ENCODE measurements around the gene MYO18B. TPM values are rescaled to one million over a fixed set of nuclear protein-coding genes. Genes with fewer than 3 reads are reported as not detected.

MYO18B gene
- total RNA-seq, 2 donors from 2014 or later, result 0.12 to 0.65 TPM

GRCh38 chr22:25888399-25889054 lies 146.5 kb downstream of the MYO18B start:
- ATAC-seq (no peak), DNase-seq (no peak)
- H3K9me3 ChIP-seq (ENCODE audit: control insufficient read depth, low read length, poor library complexity, severe bottlenecking), result no peaks in the 10 kb centered on the region
- Mint-ChIP-seq H3K36me3 (ENCODE audit: low read depth) (no peaks in the 10 kb centered on the region), H3K4me1 (no peaks in the 10 kb centered on the region), H3K27me3 (peaks cover 19% of the 10 kb centered on the region), H3K4me3 (no peak overlapping the region), H3K27ac (no peak overlapping the region)

- H3K27ac Mint-ChIP-seq, result no peak overlapping the region
- DNase-seq (no peak), ATAC-seq (no peak)
- H3K36me3 Mint-ChIP-seq (ENCODE audit: low read depth), result no peaks in the 10 kb centered on the region
- H3K4me3 Mint-ChIP-seq, result no peak overlapping the region
- H3K9me3 ChIP-seq (ENCODE audit: control insufficient read depth, low read length, poor library complexity, severe bottlenecking), result no peaks in the 10 kb centered on the region
- no peaks in the 10 kb centered on the region for H3K4me1 Mint-ChIP-seq
- H3K27me3 Mint-ChIP-seq, result peaks cover 19% of the 10 kb centered on the region
Observed at GRCh38 chr22:25890651-25891050, 148.7 kb downstream of the MYO18B start.

- ATAC-seq (no peak), DNase-seq (no peak)
- H3K9me3 ChIP-seq (ENCODE audit: control insufficient read depth, low read length, poor library complexity, severe bottlenecking), result no peaks in the 10 kb centered on the region
- Mint-ChIP-seq H3K27me3 (peaks cover 19% of the 10 kb centered on the region), H3K4me1 (no peaks in the 10 kb centered on the region), H3K36me3 (ENCODE audit: low read depth) (no peaks in the 10 kb centered on the region), H3K4me3 (no peak overlapping the region), H3K27ac (no peak overlapping the region)
Observed at GRCh38 chr22:25892678-25893077, 150.7 kb downstream of the MYO18B start.

- DNase-seq (no peak), ATAC-seq (no peak)
- Mint-ChIP-seq H3K4me3 (no peak overlapping the region), H3K27ac (no peak overlapping the region), H3K4me1 (no peaks in the 10 kb centered on the region), H3K36me3 (ENCODE audit: low read depth) (no peaks in the 10 kb centered on the region), H3K27me3 (peaks cover 5% of the 10 kb centered on the region)
- no peaks in the 10 kb centered on the region for H3K9me3 ChIP-seq (ENCODE audit: control insufficient read depth, low read length, poor library complexity, severe bottlenecking)
Observed at GRCh38 chr22:25895678-25896077, 153.7 kb downstream of the MYO18B start.

GRCh38 chr22:25896098-25896497 lies 154.1 kb downstream of the MYO18B start:
- peaks cover 1% of the 10 kb centered on the region for H3K27me3 Mint-ChIP-seq
- no peaks in the 10 kb centered on the region for H3K4me1 Mint-ChIP-seq
- H3K9me3 ChIP-seq (ENCODE audit: control insufficient read depth, low read length, poor library complexity, severe bottlenecking), result no peaks in the 10 kb centered on the region
- no peak overlapping the region for H3K4me3 Mint-ChIP-seq
- ATAC-seq, result no peak
- H3K36me3 Mint-ChIP-seq (ENCODE audit: low read depth), result no peaks in the 10 kb centered on the region
- DNase-seq, result no peak
- H3K27ac Mint-ChIP-seq, result no peak overlapping the region

- no peak overlapping the region for H3K4me3 Mint-ChIP-seq
- H3K27ac Mint-ChIP-seq, result no peak overlapping the region
- no peaks in the 10 kb centered on the region for H3K4me1 Mint-ChIP-seq
- no peak for ATAC-seq
- DNase-seq, result no peak
- H3K9me3 ChIP-seq (ENCODE audit: control insufficient read depth, low read length, poor library complexity, severe bottlenecking), result no peaks in the 10 kb centered on the region
- no peaks in the 10 kb centered on the region for H3K36me3 Mint-ChIP-seq (ENCODE audit: low read depth)
- H3K27me3 Mint-ChIP-seq, result no peaks in the 10 kb centered on the region
Observed at GRCh38 chr22:25896592-25896991, 154.6 kb downstream of the MYO18B start.

- DNase-seq, result no peak
- Mint-ChIP-seq H3K36me3 (ENCODE audit: low read depth) (peaks cover 2% of the 10 kb centered on the region), H3K27me3 (peaks cover 13% of the 10 kb centered on the region), H3K4me1 (peaks cover 3% of the 10 kb centered on the region), H3K4me3 (no peak overlapping the region), H3K27ac (no peak overlapping the region)
- H3K9me3 ChIP-seq (ENCODE audit: control insufficient read depth, low read length, poor library complexity, severe bottlenecking), result no peaks in the 10 kb centered on the region
- no peak for ATAC-seq
Observed at GRCh38 chr22:25898707-25899365, 156.8 kb downstream of the MYO18B start.

- peaks cover 3% of the 10 kb centered on the region for H3K4me1 Mint-ChIP-seq
- no peaks in the 10 kb centered on the region for H3K9me3 ChIP-seq (ENCODE audit: control insufficient read depth, low read length, poor library complexity, severe bottlenecking)
- H3K4me3 Mint-ChIP-seq, result no peak overlapping the region
- peaks cover 13% of the 10 kb centered on the region for H3K27me3 Mint-ChIP-seq
- DNase-seq (no peak), ATAC-seq (no peak)
- H3K27ac Mint-ChIP-seq, result no peak overlapping the region
- peaks cover 2% of the 10 kb centered on the region for H3K36me3 Mint-ChIP-seq (ENCODE audit: low read depth)
Observed at GRCh38 chr22:25899566-25899965, 157.6 kb downstream of the MYO18B start.

GRCh38 chr22:25900390-25900789 lies 158.4 kb downstream of the MYO18B start:
- Mint-ChIP-seq H3K4me3 (no peak overlapping the region), H3K36me3 (ENCODE audit: low read depth) (peaks cover 2% of the 10 kb centered on the region), H3K4me1 (peaks cover 3% of the 10 kb centered on the region), H3K27ac (no peak overlapping the region), H3K27me3 (peaks cover 13% of the 10 kb centered on the region)
- DNase-seq, result no peak
- no peaks in the 10 kb centered on the region for H3K9me3 ChIP-seq (ENCODE audit: control insufficient read depth, low read length, poor library complexity, severe bottlenecking)
- no peak for ATAC-seq

- ATAC-seq (no peak), DNase-seq (no peak)
- Mint-ChIP-seq H3K4me1 (peaks cover 3% of the 10 kb centered on the region), H3K4me3 (no peak overlapping the region), H3K27ac (no peak overlapping the region), H3K27me3 (peaks cover 13% of the 10 kb centered on the region), H3K36me3 (ENCODE audit: low read depth) (peaks cover 2% of the 10 kb centered on the region)
- H3K9me3 ChIP-seq (ENCODE audit: control insufficient read depth, low read length, poor library complexity, severe bottlenecking), result no peaks in the 10 kb centered on the region
Observed at GRCh38 chr22:25900880-25901279, 158.9 kb downstream of the MYO18B start.

- Mint-ChIP-seq H3K27me3 (peaks cover 13% of the 10 kb centered on the region), H3K4me1 (peaks cover 3% of the 10 kb centered on the region), H3K27ac (no peak overlapping the region), H3K36me3 (ENCODE audit: low read depth) (peaks cover 2% of the 10 kb centered on the region), H3K4me3 (no peak overlapping the region)
- no peaks in the 10 kb centered on the region for H3K9me3 ChIP-seq (ENCODE audit: control insufficient read depth, low read length, poor library complexity, severe bottlenecking)
- no peak for DNase-seq
- ATAC-seq, result no peak
Observed at GRCh38 chr22:25902402-25902801, 160.4 kb downstream of the MYO18B start.

GRCh38 chr22:25903294-25903693 lies 161.3 kb downstream of the MYO18B start:
- Mint-ChIP-seq H3K4me3 (no peak overlapping the region), H3K36me3 (ENCODE audit: low read depth) (peaks cover 2% of the 10 kb centered on the region), H3K27ac (no peak overlapping the region), H3K27me3 (peaks cover 13% of the 10 kb centered on the region), H3K4me1 (peaks cover 3% of the 10 kb centered on the region)
- H3K9me3 ChIP-seq (ENCODE audit: control insufficient read depth, low read length, poor library complexity, severe bottlenecking), result no peaks in the 10 kb centered on the region
- DNase-seq (no peak), ATAC-seq (no peak)

GRCh38 chr22:25908212-25908611 lies 166.2 kb downstream of the MYO18B start:
- no peak for ATAC-seq
- DNase-seq, result no peak
- H3K36me3 Mint-ChIP-seq (ENCODE audit: low read depth), result peaks cover under 1% of the 10 kb centered on the region
- H3K4me1 Mint-ChIP-seq, result peaks cover under 1% of the 10 kb centered on the region
- H3K4me3 Mint-ChIP-seq, result no peak overlapping the region
- no peaks in the 10 kb centered on the region for H3K9me3 ChIP-seq (ENCODE audit: control insufficient read depth, low read length, poor library complexity, severe bottlenecking)
- H3K27me3 Mint-ChIP-seq, result peaks cover 12% of the 10 kb centered on the region
- no peak overlapping the region for H3K27ac Mint-ChIP-seq

GRCh38 chr22:25908755-25909154 lies 166.8 kb downstream of the MYO18B start:
- no peak overlapping the region for H3K4me3 Mint-ChIP-seq
- no peaks in the 10 kb centered on the region for H3K9me3 ChIP-seq (ENCODE audit: control insufficient read depth, low read length, poor library complexity, severe bottlenecking)
- H3K4me1 Mint-ChIP-seq, result no peaks in the 10 kb centered on the region
- no peak overlapping the region for H3K27ac Mint-ChIP-seq
- ATAC-seq (no peak), DNase-seq (no peak)
- no peaks in the 10 kb centered on the region for H3K36me3 Mint-ChIP-seq (ENCODE audit: low read depth)
- peaks cover 8% of the 10 kb centered on the region for H3K27me3 Mint-ChIP-seq
